H9 (cell line): ENCODE data around the gene TCEAL3. TPM values are rescaled to one million over a fixed set of nuclear protein-coding genes. Genes with fewer than 3 reads are reported as not detected.
"Not testable (repeated sequence)": the region's sequence is repeated elsewhere in the genome, so short reads cannot be mapped to it uniquely, and the experiment has no call there.

Experiments used
- DNase-seq: peaks from one replicate; pipeline ENCODE4 v3.0.0-alpha.2; 2017
- H2AFZ ChIP-seq: one replicate; pipeline ENCODE4 v1.6.1; 2013; ENCODE audit warnings: mild to moderate bottlenecking, low read length, control low read depth, moderate library complexity
- H2AK5ac ChIP-seq: 2 replicates; pipeline ENCODE4 v1.6.1; 2013; ENCODE audit warnings: low read length, control low read depth, mixed read lengths; ENCODE audit not compliant: insufficient read length
- H2BK120ac ChIP-seq: one replicate; pipeline ENCODE4 v1.6.1; 2013; ENCODE audit warnings: low read depth, mild to moderate bottlenecking, low read length, control low read depth, inconsistent platforms; ENCODE audit not compliant: poor library complexity, severe bottlenecking
- H2BK12ac ChIP-seq: 2 replicates; pipeline ENCODE4 v1.6.1; 2013; ENCODE audit warnings: low read length, control low read depth, mixed read lengths, low read depth; ENCODE audit not compliant: insufficient read length
- H2BK15ac ChIP-seq: 2 replicates; pipeline ENCODE4 v1.6.1; 2013; ENCODE audit warnings: low read depth, low read length, control low read depth
- H2BK20ac ChIP-seq: one replicate; pipeline ENCODE4 v1.6.1; 2013; ENCODE audit warnings: low read depth, mild to moderate bottlenecking, low read length, control low read depth, inconsistent platforms; ENCODE audit not compliant: poor library complexity, severe bottlenecking
- H2BK5ac ChIP-seq: 2 replicates; pipeline ENCODE4 v1.6.1; 2013; ENCODE audit warnings: low read length, control low read depth, mixed read lengths; ENCODE audit not compliant: insufficient read length
- H3K14ac ChIP-seq: 2 replicates; pipeline ENCODE4 v1.6.1; 2013; ENCODE audit warnings: low read length, control low read depth; ENCODE audit not compliant: insufficient read depth
- H3K18ac ChIP-seq: 2 replicates; pipeline ENCODE4 v1.6.1; 2013; ENCODE audit warnings: low read depth, mild to moderate bottlenecking, mixed read lengths, low read length, control low read depth; ENCODE audit not compliant: insufficient read length
- H3K23ac ChIP-seq: 2 replicates; pipeline ENCODE4 v1.6.1; 2013; ENCODE audit warnings: low read length, control low read depth, mixed read lengths, low read depth; ENCODE audit not compliant: insufficient read length
- H3K23me2 ChIP-seq: 2 replicates; pipeline ENCODE4 v1.6.1; 2013; ENCODE audit warnings: low read depth, mild to moderate bottlenecking, mixed read lengths, low read length, control low read depth; ENCODE audit not compliant: insufficient read length, poor library complexity, severe bottlenecking
- H3K27ac ChIP-seq: 2 replicates; pipeline ENCODE4 v1.5.1; 2013; ENCODE audit warnings: low read length, control low read depth, mixed read lengths, low read depth; ENCODE audit not compliant: insufficient read length
- H3K27me3 ChIP-seq: 2 replicates; pipeline ENCODE4 v1.6.1; 2013; ENCODE audit warnings: low read length, control low read depth, inconsistent platforms; ENCODE audit not compliant: insufficient read depth
- H3K4ac ChIP-seq: 2 replicates; pipeline ENCODE4 v1.6.1; 2013; ENCODE audit warnings: low read depth, mild to moderate bottlenecking, control low read depth, inconsistent platforms, low read length, moderate library complexity
- H3K4me1 ChIP-seq: 2 replicates; pipeline ENCODE4 v1.6.1; 2013; ENCODE audit warnings: low read length, control low read depth, inconsistent platforms; ENCODE audit not compliant: insufficient read depth
- H3K4me2 ChIP-seq: 2 replicates; pipeline ENCODE4 v1.6.1; 2013; ENCODE audit warnings: low read length, control low read depth, mixed read lengths; ENCODE audit not compliant: insufficient read length, insufficient read depth
- H3K56ac ChIP-seq: 2 replicates; pipeline ENCODE4 v1.6.1; 2013; ENCODE audit warnings: low read depth, mild to moderate bottlenecking, mixed read lengths, low read length, control low read depth; ENCODE audit not compliant: insufficient read length
- H3K79me1 ChIP-seq: 2 replicates; pipeline ENCODE4 v1.6.1; 2013; ENCODE audit warnings: low read depth, mild to moderate bottlenecking, moderate library complexity, low read length, control low read depth, inconsistent platforms; ENCODE audit not compliant: insufficient read depth, poor library complexity, severe bottlenecking
- H3K79me2 ChIP-seq: 2 replicates; pipeline ENCODE4 v1.6.1; 2013; ENCODE audit warnings: low read length, control low read depth, inconsistent platforms; ENCODE audit not compliant: insufficient read depth
- H3K9ac ChIP-seq: 2 replicates; pipeline ENCODE4 v1.6.1; 2013; ENCODE audit warnings: low read length, control low read depth, mixed read lengths; ENCODE audit not compliant: insufficient read length; ENCODE audit errors: extremely low read depth
- H3K9me3 ChIP-seq: one replicate; pipeline ENCODE4 v1.6.1; 2013; ENCODE audit warnings: low read depth, low read length, inconsistent platforms; ENCODE audit not compliant: control insufficient read depth
- H3T11ph ChIP-seq: one replicate; pipeline ENCODE4 v1.6.1; 2013; ENCODE audit warnings: mild to moderate bottlenecking, low read length, control low read depth, inconsistent platforms
- H4K20me1 ChIP-seq: one replicate; pipeline ENCODE4 v1.6.1; 2013; ENCODE audit not compliant: control insufficient read depth, insufficient read length, insufficient read depth
- H4K5ac ChIP-seq: 2 replicates; pipeline ENCODE4 v1.6.1; 2013; ENCODE audit warnings: low read depth, mild to moderate bottlenecking, mixed read lengths, low read length, control low read depth; ENCODE audit not compliant: insufficient read length
- H4K8ac ChIP-seq: replicated peaks from 2 replicates; pipeline ENCODE4 v1.6.1; 2013; ENCODE audit warnings: low read length, control low read depth, mixed read lengths, low read depth; ENCODE audit not compliant: insufficient read length
- H4K91ac ChIP-seq: 2 replicates; pipeline ENCODE4 v1.6.1; 2013; ENCODE audit warnings: low read depth, mild to moderate bottlenecking, moderate library complexity, mixed read lengths, low read length, control low read depth; ENCODE audit not compliant: insufficient read length
- H3K27ac Mint-ChIP-seq, 3 experiments: 2 replicates in 2 of 3; 3 replicates in 1 of 3; pipeline ENCODE4 v1.8.0; 2020 to 2021; ENCODE audit warnings: mixed read lengths in 3 of 3, mild to moderate bottlenecking in 1 of 3, moderate library complexity in 1 of 3
- H3K27me3 Mint-ChIP-seq: 2 replicates; pipeline ENCODE4 v1.8.0; 2021; ENCODE audit warnings: low read depth, mild to moderate bottlenecking, moderate library complexity, mixed read lengths
- H3K36me3 Mint-ChIP-seq, 3 experiments: 2 replicates in 2 of 3; 3 replicates in 1 of 3; pipeline ENCODE4 v1.8.0; 2020 to 2021; ENCODE audit warnings: low read depth in 3 of 3, mixed read lengths in 3 of 3; ENCODE audit not compliant: insufficient read depth in 1 of 3
- H3K4me1 Mint-ChIP-seq, 2 experiments: 2 replicates each; pipeline ENCODE4 v1.8.0; 2020; ENCODE audit warnings: mixed read lengths in 2 of 2
- H3K4me3 Mint-ChIP-seq, 2 experiments: 2 replicates in 1 of 2; 3 replicates in 1 of 2; pipeline ENCODE4 v1.8.0; 2020 to 2021; ENCODE audit warnings: mild to moderate bottlenecking in 2 of 2, mixed read lengths in 2 of 2, moderate library complexity in 1 of 2
- H3K9me3 Mint-ChIP-seq, 2 experiments: 2 replicates in 1 of 2; 3 replicates in 1 of 2; pipeline ENCODE4 v1.8.0; 2020; ENCODE audit warnings: mild to moderate bottlenecking in 2 of 2, mixed read lengths in 2 of 2, moderate library complexity in 1 of 2
- WGBS: extraction: QIAGEN DNeasy Blood & Tissue Kit; methylation state at CpG from one replicate; pipeline ENCODE4 v1.1.7; 2013; ENCODE audit warnings: missing lambda C conversion rate, low lambda C conversion rate, mixed read lengths; ENCODE audit not compliant: insufficient read length; ENCODE audit errors: extremely low coverage; 5-methylcytosine and 5-hydroxymethylcytosine counted together
- total RNA-seq: library from RNA; stranded (reverse); gene quantifications from 2 replicates; pipeline ENCODE4 v1.2.1, GENCODE V29; 2021
- TF ChIP-seq, protein P1 (sequence below): fragments of 200-600 bp; sonication (generic); conservative IDR thresholded peaks from 3 replicates; pipeline ENCODE4 v1.8.0; 2021; ENCODE audit warnings: antibody characterized with exemption, mild to moderate bottlenecking

TCEAL3 gene
- total RNA-seq, 1 experiment from 2014 or later = 11.1 TPM

DNA sequence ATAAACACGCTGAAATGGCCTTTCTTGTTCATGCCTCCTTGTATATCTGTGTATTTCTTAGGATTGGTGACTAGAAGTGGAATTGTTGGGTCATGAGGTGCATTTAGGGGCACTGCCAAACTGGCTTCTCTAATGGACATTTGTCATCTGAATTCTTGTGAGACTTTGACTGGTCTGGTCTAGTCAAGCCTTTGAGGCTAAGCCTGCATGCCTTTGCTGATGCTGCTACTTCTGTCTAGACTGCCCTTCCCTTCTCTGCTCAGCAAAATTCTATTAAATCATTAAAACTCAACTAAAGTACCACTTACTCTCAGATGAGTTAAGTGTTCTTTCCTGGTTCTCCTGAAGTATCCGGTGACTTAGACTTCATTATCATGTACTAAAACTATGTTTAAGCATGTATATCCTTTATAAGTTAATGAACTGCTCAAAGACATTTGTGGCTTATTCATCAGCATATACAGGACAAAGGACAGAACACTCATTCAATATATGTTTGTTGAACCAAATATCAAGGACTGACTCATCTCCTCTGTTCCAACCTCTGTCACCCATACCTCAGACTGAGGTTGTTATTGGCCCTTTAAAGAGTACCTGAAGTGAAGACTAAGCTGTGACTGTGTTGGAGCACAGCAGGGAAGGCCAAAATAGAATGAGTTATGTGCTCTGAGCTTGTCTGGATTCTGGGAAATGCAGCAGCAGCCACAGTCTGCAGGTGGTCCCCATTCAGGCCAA is 30.0 kb downstream of the TCEAL3 start:
- no peak overlapping the region for H2AFZ ChIP-seq

DNA sequence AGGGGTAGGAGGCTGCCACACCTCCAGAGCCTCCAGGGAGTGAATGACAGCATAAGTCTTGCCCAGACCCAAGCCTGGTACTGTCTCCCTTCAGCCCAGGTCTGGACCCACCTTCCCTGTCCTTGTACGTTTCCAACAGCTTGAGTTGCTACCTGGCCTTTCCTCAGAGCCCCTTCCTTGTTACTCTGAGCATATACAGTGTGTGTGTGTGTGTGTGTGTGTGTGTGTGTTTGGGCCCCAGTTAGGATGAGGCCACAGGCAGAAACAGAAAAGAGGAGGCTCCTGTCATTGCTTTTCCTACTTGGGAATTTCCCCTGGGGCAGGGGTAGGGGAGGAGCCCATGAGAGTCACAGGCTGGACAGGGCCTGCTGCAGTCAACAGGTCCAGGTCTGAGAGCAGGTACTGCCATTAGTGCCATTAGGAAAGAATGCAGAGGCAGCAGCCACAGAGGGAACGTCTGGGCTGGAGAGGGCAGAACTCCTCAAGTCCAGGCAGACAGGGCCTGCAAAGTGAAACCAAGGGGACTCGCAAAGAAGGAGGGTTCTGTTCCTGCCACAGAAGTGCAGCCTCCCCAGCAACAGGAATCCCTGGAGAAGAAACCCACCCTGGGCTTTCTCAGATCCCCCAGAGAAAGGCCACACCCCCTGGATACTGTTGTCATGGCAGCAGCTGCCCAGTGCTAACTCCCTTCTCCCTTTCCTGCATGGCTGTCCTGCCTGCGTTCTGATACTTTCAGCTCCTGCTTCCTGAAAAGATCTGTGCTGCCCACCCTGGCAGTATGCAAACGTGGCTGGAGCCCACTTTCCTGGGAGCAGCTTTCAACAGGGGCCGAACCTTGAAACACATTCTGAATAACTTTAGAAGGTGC is 30.9 kb downstream of the TCEAL3 start:
- H3K36me3 Mint-ChIP-seq, H3K4me2 ChIP-seq, H2BK20ac ChIP-seq, H3K4ac ChIP-seq, H4K8ac ChIP-seq, H4K5ac ChIP-seq, H2AFZ ChIP-seq, H2BK12ac ChIP-seq, H3K23me2 ChIP-seq, H3K14ac ChIP-seq, H3K27me3 ChIP-seq, H2AK5ac ChIP-seq, H3K27ac ChIP-seq, H4K91ac ChIP-seq, H3K4me1 ChIP-seq, H3K27ac Mint-ChIP-seq, H2BK5ac ChIP-seq, H3T11ph ChIP-seq, H3K9me3 ChIP-seq, H3K18ac ChIP-seq, H2BK15ac ChIP-seq, H2BK120ac ChIP-seq, H4K20me1 ChIP-seq, H3K9ac ChIP-seq, H3K56ac ChIP-seq, H3K79me1 ChIP-seq, H3K23ac ChIP-seq, H3K27me3 Mint-ChIP-seq, H3K79me2 ChIP-seq, H3K4me1 Mint-ChIP-seq: not testable (repeated sequence)
- Mint-ChIP-seq H3K4me3 (peak overlapping the region in 1 of 2 experiments; percentile 5; a peak in 2 of 5 replicates), H3K9me3 (peaks cover 0 to 26% of the 10 kb centered on the region in 2 experiments; a peak in 2 of 5 replicates)
- peak; percentile 85 for DNase-seq
- WGBS = no CpG with 5 or more reads among the region's 6 CpGs

More for the DNA sequence above, 30.0 kb downstream of the TCEAL3 start:
- Histone ChIP-seq H3K9ac (peak overlapping the region; percentile 33), H3K79me2 (no peaks in the 10 kb centered on the region), H2BK5ac (no peak overlapping the region), H3K23me2 (no peaks in the 10 kb centered on the region), H3K9me3 (no peaks in the 10 kb centered on the region), H4K91ac (no peak overlapping the region), H4K8ac (no peak overlapping the region), H3K4me2 (no peak overlapping the region), H3K18ac (no peak overlapping the region), H3K14ac (no peak overlapping the region), H3K79me1 (no peaks in the 10 kb centered on the region), H3K4me1 (no peaks in the 10 kb centered on the region), H4K20me1 (no peaks in the 10 kb centered on the region), H3K56ac (no peak overlapping the region), H3K27ac (no peak overlapping the region), H2BK120ac (no peak overlapping the region), H3K27me3 (no peaks in the 10 kb centered on the region), H2BK15ac (no peak overlapping the region), H2AK5ac (no peak overlapping the region), H2BK20ac (no peak overlapping the region), H2BK12ac (no peak overlapping the region), H4K5ac (no peak overlapping the region), H3T11ph (no peak overlapping the region), H3K4ac (no peak overlapping the region), H3K23ac (no peak overlapping the region)
- DNase-seq = no peak
- Mint-ChIP-seq H3K4me1 (peaks cover 3 to 4% of the 10 kb centered on the region in 2 experiments; a peak in 3 of 4 replicates), H3K36me3 (no peaks in the 10 kb centered on the region), H3K27ac (no peak overlapping the region), H3K27me3 (no peaks in the 10 kb centered on the region), H3K4me3 (no peak overlapping the region), H3K9me3 (peaks cover 0 to 23% of the 10 kb centered on the region in 2 experiments; a peak in 2 of 5 replicates)
- no CpG with 5 or more reads among the region's 2 CpGs for WGBS
- TF ChIP-seq, protein P1, sequence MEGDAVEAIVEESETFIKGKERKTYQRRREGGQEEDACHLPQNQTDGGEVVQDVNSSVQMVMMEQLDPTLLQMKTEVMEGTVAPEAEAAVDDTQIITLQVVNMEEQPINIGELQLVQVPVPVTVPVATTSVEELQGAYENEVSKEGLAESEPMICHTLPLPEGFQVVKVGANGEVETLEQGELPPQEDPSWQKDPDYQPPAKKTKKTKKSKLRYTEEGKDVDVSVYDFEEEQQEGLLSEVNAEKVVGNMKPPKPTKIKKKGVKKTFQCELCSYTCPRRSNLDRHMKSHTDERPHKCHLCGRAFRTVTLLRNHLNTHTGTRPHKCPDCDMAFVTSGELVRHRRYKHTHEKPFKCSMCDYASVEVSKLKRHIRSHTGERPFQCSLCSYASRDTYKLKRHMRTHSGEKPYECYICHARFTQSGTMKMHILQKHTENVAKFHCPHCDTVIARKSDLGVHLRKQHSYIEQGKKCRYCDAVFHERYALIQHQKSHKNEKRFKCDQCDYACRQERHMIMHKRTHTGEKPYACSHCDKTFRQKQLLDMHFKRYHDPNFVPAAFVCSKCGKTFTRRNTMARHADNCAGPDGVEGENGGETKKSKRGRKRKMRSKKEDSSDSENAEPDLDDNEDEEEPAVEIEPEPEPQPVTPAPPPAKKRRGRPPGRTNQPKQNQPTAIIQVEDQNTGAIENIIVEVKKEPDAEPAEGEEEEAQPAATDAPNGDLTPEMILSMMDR = no peak
